Measurements from ENCODE around the gene LRRN2. TPM values are rescaled to one million over a fixed set of nuclear protein-coding genes. Genes with fewer than 3 reads are reported as not detected.

The LRRN2 gene
- total RNA-seq, 1 experiment from 2014 or later = 2.0 TPM

DNA sequence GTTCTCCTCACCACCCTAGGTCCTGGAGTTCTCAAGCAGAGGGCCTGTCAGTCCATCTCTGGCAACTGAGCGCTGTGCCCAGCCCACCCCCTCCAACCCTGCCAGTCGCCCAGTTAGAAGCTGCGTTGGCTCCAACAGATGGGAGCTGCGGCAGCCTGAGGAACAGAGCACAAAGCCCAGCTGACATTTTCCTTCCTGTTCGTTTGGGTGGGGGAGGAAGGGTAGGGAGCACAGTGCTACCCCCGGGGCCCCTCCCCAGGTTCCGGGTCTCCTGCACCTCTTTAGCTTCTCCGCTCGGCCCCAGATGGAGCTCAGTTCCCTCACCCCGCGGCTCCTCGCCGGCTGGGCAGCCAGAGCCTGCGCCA lies 1.4 kb downstream of the LRRN2 start:
- no peak for DNase-seq (ENCODE audit: low read depth, low spot score)
- H3K27ac ChIP-seq (ENCODE audit: low read length) = no peak overlapping the region
- H3K4me1 ChIP-seq (ENCODE audit: control insufficient read depth, insufficient read depth, low read length) = no peaks in the 10 kb centered on the region; the same call in none of the 2 replicates
- no peak overlapping the region for H3K4me3 ChIP-seq (ENCODE audit: low read depth in 2 of 2, low read length in 2 of 2)
- in situ Hi-C loops (cut with HindIII; ENCODE audit: low pct_unique_long_range_greater_than_20kb, low sequenced_read_pairs) = no loop called here
- ChIA-PET POLR2A (no interaction called here), CTCF (no interaction called here)
- ATAC-seq = no peak
- no peaks in the 10 kb centered on the region for H3K36me3 ChIP-seq (ENCODE audit: control insufficient read depth, insufficient read depth, low read length)
- no peaks in the 10 kb centered on the region for H3K9me3 ChIP-seq (ENCODE audit: control insufficient read depth, insufficient read depth, low read depth, low read length)
- no TSS peak for BruUV-seq (replicated peaks)
- H3K27me3 ChIP-seq (ENCODE audit: control insufficient read depth, insufficient read depth, low read length) = peaks cover 9% of the 10 kb centered on the region; the same call in 1 of the 2 replicates
- intact Hi-C loops (cut with micrococcal nuclease; ENCODE audit: unreplicated experiment) = no loop called here
- TF ChIP-seq, protein P1, sequence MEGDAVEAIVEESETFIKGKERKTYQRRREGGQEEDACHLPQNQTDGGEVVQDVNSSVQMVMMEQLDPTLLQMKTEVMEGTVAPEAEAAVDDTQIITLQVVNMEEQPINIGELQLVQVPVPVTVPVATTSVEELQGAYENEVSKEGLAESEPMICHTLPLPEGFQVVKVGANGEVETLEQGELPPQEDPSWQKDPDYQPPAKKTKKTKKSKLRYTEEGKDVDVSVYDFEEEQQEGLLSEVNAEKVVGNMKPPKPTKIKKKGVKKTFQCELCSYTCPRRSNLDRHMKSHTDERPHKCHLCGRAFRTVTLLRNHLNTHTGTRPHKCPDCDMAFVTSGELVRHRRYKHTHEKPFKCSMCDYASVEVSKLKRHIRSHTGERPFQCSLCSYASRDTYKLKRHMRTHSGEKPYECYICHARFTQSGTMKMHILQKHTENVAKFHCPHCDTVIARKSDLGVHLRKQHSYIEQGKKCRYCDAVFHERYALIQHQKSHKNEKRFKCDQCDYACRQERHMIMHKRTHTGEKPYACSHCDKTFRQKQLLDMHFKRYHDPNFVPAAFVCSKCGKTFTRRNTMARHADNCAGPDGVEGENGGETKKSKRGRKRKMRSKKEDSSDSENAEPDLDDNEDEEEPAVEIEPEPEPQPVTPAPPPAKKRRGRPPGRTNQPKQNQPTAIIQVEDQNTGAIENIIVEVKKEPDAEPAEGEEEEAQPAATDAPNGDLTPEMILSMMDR (IDR thresholded peaks at IDR 0.05) = no peak
- TF ChIP-seq TCF7L2 (IDR thresholded peaks at IDR 0.05; ENCODE audit: low read depth, low read length) (no peak), SIN3A (IDR thresholded peaks at IDR 0.05; ENCODE audit: borderline replicate concordance, insufficient read depth, low read depth, low read length) (no peak), POLR2AphosphoS5 (IDR thresholded peaks at IDR 0.05; ENCODE audit: low read depth, low read length) (no peak)
- TF ChIP-seq, protein P2, sequence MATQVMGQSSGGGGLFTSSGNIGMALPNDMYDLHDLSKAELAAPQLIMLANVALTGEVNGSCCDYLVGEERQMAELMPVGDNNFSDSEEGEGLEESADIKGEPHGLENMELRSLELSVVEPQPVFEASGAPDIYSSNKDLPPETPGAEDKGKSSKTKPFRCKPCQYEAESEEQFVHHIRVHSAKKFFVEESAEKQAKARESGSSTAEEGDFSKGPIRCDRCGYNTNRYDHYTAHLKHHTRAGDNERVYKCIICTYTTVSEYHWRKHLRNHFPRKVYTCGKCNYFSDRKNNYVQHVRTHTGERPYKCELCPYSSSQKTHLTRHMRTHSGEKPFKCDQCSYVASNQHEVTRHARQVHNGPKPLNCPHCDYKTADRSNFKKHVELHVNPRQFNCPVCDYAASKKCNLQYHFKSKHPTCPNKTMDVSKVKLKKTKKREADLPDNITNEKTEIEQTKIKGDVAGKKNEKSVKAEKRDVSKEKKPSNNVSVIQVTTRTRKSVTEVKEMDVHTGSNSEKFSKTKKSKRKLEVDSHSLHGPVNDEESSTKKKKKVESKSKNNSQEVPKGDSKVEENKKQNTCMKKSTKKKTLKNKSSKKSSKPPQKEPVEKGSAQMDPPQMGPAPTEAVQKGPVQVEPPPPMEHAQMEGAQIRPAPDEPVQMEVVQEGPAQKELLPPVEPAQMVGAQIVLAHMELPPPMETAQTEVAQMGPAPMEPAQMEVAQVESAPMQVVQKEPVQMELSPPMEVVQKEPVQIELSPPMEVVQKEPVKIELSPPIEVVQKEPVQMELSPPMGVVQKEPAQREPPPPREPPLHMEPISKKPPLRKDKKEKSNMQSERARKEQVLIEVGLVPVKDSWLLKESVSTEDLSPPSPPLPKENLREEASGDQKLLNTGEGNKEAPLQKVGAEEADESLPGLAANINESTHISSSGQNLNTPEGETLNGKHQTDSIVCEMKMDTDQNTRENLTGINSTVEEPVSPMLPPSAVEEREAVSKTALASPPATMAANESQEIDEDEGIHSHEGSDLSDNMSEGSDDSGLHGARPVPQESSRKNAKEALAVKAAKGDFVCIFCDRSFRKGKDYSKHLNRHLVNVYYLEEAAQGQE (IDR thresholded peaks at IDR 0.05; ENCODE audit: insufficient read depth in 1 of 2, low read depth in 2 of 2, low read length in 1 of 2) = no peak

DNA sequence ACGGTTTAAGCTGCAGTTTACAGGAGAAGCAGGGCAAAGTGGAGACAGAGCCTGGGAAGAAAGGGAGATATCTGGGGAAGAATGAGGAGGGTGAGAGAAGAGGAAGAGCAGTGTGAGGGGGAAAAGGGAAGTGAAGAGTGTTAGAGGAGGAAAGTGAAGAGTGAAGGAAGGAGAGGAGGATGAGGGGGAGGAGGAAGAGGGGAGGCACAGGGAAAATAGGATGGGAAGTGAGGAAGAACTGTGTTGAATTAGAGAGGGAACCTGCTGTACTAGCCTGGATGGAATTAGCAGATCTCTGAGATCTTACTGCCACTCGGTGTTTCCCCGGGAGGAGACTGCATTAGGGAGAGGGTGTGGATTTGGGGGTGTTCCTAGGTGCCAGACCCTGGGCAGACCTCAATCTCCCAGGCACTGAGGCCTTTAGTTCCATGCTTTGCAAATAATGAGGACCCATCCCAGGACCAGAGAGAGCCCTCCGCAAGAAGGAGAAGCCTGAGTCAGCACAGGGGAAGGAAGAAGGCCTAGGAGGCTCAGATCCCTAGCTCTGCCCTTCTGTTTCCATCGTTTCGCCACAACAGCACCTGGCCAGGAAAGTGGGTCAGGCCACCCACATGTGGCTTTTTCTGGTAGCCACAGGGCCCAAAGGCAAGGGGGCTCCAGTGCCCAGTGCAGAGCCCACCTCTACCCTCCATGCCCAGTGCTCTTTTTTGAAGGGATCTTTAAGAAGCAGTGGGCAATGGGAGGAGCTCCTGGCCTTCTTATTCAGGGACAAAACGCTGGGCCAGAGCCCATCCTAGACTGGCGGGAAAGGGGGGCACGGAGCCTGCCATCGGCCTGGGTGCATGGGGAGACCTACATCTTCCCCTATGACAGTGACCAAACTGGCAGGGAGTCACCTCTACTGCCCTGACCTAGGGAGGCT lies 2.0 kb downstream of the LRRN2 start:
- H3K4me3 ChIP-seq (ENCODE audit: low read depth in 2 of 2, low read length in 2 of 2) = no peak overlapping the region
- peaks cover 9% of the 10 kb centered on the region; the same call in 1 of the 2 replicates for H3K27me3 ChIP-seq (ENCODE audit: control insufficient read depth, insufficient read depth, low read length)
- H3K9me3 ChIP-seq (ENCODE audit: control insufficient read depth, insufficient read depth, low read depth, low read length) = no peaks in the 10 kb centered on the region
- CTCF ChIA-PET = no interaction called here
- no peak overlapping the region for H3K27ac ChIP-seq (ENCODE audit: low read length)
- no TSS peak for BruUV-seq (replicated peaks)
- intact Hi-C loops (cut with micrococcal nuclease; ENCODE audit: unreplicated experiment) = no loop called here
- H3K36me3 ChIP-seq (ENCODE audit: control insufficient read depth, insufficient read depth, low read length) = no peaks in the 10 kb centered on the region
- DNase-seq (ENCODE audit: low read depth, low spot score) (no peak), ATAC-seq (no peak)
- in situ Hi-C loops (cut with HindIII; ENCODE audit: low pct_unique_long_range_greater_than_20kb, low sequenced_read_pairs) = no loop called here
- no peak for TF ChIP-seq SIN3A (IDR thresholded peaks at IDR 0.05; ENCODE audit: borderline replicate concordance, insufficient read depth, low read depth, low read length)
- TF ChIP-seq, protein P2 (IDR thresholded peaks at IDR 0.05; ENCODE audit: insufficient read depth in 1 of 2, low read depth in 2 of 2, low read length in 1 of 2) = no peak
- TF ChIP-seq, protein P1 (IDR thresholded peaks at IDR 0.05) = no peak
- no peak for TF ChIP-seq POLR2AphosphoS5 (IDR thresholded peaks at IDR 0.05; ENCODE audit: low read depth, low read length)
- no peak for TF ChIP-seq TCF7L2 (IDR thresholded peaks at IDR 0.05; ENCODE audit: low read depth, low read length)
- no peaks in the 10 kb centered on the region; the same call in none of the 2 replicates for H3K4me1 ChIP-seq (ENCODE audit: control insufficient read depth, insufficient read depth, low read length)
- POLR2A ChIA-PET = no interaction called here
